T-helper 1 cell treated with Interleukin-12 subunit alpha and Interleukin-12 subunit beta and Interleukin-4 antibody, amounts not matched to agents 30 μg/mL and 1 μg/mL, for 36 hours (primary cell): ENCODE data around the gene GNAO1.

Source experiments
- H3K27ac Mint-ChIP-seq: one replicate; pipeline ENCODE4 v1.8.0; 2021; ENCODE audit warnings: mild to moderate bottlenecking, mixed read lengths
- H3K27me3 Mint-ChIP-seq: one replicate; pipeline ENCODE4 v1.8.0; 2021; ENCODE audit warnings: low read depth, mixed read lengths
- H3K36me3 Mint-ChIP-seq: one replicate; pipeline ENCODE4 v1.8.0; 2021; ENCODE audit warnings: low read depth, mixed read lengths
- H3K4me1 Mint-ChIP-seq: one replicate; pipeline ENCODE4 v1.8.0; 2021; ENCODE audit warnings: low read depth, mixed read lengths
- H3K4me3 Mint-ChIP-seq: one replicate; pipeline ENCODE4 v1.8.0; 2021; ENCODE audit warnings: mild to moderate bottlenecking, moderate library complexity, mixed read lengths
- H3K9me3 Mint-ChIP-seq: one replicate; pipeline ENCODE4 v1.8.0; 2021; ENCODE audit warnings: mixed read lengths

Gene GNAO1

DNA sequence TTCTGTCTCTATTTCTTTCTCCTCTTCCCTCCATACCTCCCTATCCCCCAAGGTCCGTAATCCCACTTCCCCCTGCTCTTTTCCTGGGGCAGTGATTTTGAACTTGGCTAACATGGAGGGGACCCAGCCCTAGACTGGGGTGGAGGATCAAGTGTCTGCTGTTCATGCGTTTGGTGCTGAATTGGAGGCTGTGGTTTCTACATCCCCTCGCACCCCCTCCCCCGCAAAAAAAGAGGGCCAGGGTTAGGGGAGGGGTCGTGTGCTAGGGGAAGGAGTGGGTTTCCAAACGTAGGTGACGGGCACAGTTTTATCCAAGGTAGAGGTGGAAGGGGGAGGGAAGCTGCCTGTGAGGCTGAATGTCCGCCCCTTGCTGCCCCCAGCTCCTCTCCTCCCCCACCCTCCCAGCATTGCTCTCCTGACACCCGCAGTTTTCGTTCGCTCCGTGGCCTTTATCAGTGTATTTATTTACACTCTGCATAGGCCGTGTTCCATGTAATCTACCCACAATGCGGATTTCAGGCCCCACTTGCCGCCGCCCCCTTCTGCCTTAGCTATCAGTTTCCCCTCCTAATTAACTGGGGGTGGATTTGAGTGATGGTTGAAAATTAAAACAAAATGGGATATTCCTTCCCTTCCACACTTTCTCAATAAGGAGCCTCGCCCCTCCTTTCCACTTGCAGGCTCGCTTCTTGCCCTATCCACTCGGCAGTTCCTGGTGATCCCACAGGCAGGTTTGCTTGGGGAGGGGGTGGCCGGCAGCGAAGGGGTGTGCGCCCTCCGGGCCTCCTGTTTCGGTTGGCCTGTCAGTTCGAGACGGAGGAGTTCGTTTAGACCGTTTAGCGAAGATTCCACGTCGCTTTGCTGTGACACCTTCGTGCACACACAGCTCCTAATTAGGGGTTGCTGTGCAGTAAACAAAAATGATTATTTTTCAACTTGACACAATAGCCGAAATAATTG is 2.0 kb downstream of the GNAO1 start:
- peaks cover 23% of the 10 kb centered on the region for H3K4me1 Mint-ChIP-seq
- H3K4me3 Mint-ChIP-seq: peak overlapping the region; percentile 62
- H3K27ac Mint-ChIP-seq: peak overlapping the region; percentile 38
- H3K36me3 Mint-ChIP-seq: peaks cover 5% of the 10 kb centered on the region
- peaks cover 5% of the 10 kb centered on the region for H3K9me3 Mint-ChIP-seq
- peaks cover 85% of the 10 kb centered on the region for H3K27me3 Mint-ChIP-seq

DNA sequence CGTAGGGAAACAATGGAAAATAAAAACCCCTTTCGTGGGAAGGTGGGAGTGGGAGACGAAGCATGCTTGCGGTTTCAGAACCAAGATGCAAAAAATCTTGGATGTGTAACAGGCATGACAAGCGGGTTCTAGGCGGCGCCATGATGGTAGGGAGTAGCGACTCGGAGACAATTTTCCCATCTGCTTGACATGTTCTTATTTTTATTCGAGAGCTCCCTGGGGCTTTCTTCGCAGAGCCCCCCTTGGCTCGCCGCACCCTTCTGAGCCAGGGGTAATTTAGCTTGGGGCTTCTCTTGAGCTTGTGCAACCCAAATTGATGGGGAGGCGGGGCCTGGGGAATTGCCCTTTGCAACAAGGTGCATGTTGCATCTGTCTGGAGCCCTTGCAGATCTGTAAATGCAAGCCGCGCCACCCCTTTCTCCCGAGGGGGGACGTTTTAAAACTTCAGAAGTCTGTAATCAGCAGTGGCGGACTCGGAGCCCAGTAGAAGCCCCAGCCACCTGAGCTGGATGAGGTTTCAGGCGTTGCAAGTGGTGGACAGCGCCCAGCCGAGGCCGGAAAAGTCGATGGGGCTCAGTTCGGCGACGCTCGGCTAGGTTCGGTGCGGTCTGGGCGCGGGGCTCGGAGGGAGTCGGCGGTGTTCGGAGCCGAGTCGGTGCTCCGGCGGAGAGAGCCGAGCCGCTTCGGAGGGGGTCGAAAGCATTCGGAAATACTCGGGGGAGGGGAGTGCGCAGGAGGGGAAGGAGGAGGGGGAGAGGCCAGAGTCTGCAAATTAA is 2.9 kb downstream of the GNAO1 start:
- H3K36me3 Mint-ChIP-seq: peaks cover 5% of the 10 kb centered on the region
- peak overlapping the region; percentile 25 for H3K4me3 Mint-ChIP-seq
- H3K9me3 Mint-ChIP-seq: peaks cover 5% of the 10 kb centered on the region
- peaks cover 32% of the 10 kb centered on the region for H3K4me1 Mint-ChIP-seq
- no peak overlapping the region for H3K27ac Mint-ChIP-seq
- peaks cover 76% of the 10 kb centered on the region for H3K27me3 Mint-ChIP-seq

DNA sequence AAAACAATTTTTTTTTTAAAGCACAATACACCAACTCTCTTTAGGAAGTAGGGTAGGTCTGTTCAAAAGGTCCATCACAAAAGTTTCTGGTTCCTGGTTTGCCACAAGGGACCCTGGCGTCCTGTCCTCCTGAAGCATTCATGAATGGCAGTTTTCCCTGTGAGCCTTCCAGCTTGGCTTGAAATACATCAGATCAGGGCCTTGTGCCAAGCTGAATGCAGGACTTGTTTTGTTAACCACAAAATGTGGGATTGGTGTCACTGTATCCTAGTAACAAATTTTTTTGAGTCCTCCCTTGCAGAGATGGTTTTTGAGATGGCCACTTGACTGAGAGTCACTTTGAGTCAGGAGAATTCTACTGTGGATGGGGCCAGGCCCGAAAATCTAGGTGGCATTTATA is 3.9 kb downstream of the GNAO1 start:
- Mint-ChIP-seq H3K36me3 (peaks cover 5% of the 10 kb centered on the region), H3K9me3 (peaks cover 5% of the 10 kb centered on the region), H3K27me3 (peaks cover 66% of the 10 kb centered on the region), H3K4me1 (peaks cover 36% of the 10 kb centered on the region), H3K27ac (no peak overlapping the region), H3K4me3 (no peak overlapping the region)

DNA sequence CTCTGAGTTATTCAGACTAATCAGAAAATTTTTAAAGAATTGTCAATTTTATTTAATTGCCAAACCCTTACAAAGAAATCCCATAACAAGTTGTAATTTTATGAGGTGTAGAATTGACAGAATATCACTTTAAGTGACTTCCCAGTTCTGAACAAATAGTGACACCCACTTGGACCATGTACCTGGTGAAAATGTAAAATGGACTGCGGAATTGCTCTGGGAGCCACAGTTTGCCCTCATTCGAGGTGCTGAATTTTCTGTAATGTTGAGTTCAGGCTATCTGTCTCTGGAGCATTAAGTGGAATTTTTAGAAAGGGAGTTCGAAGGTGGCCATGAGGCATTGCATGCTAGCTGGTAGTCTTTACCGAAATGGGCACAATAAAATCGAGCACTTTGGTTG is 5.1 kb downstream of the GNAO1 start:
- Mint-ChIP-seq H3K4me3 (no peak overlapping the region), H3K9me3 (peaks cover 5% of the 10 kb centered on the region), H3K36me3 (peaks cover 5% of the 10 kb centered on the region), H3K27me3 (peaks cover 60% of the 10 kb centered on the region), H3K27ac (no peak overlapping the region), H3K4me1 (peaks cover 36% of the 10 kb centered on the region)

DNA sequence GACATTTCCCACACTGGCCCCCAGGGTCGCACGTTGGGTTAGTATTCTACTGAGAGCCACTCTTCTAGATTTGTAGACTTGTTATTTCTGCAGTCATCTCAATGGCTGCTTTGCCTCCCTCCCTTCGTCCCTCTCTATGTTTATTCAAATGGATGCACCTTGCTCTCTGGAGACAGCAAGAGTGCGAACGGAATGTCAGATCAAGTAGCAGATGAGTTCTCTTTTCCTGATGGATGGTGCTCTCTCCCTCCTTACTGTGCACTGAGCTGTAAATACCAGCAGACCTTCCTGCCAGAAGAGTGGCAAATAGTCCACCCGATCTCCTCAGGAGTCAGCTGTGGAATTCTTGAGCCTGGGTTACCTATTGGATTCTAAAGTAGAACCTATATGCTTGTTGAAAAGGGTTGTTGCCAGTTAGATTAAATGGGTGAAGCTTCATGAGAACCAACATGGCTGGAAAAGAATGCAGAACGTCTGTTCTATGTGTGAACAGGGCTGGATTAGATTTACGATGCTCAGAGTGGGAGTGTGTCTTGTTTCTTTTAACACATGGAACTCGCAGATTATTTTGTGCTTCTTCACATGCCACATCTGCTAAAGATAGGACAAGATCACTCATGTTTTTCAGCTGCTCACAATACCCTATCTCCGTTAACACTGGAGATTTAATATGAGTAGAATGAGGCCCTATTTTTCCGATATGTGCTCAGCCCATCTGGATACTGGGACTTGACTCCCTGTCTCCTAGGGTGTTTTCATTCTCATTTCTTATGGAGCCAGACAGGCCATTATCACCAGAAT is 6.1 kb downstream of the GNAO1 start:
- no peak overlapping the region for H3K4me3 Mint-ChIP-seq
- peaks cover 36% of the 10 kb centered on the region for H3K4me1 Mint-ChIP-seq
- no peak overlapping the region for H3K27ac Mint-ChIP-seq
- H3K27me3 Mint-ChIP-seq: peaks cover 54% of the 10 kb centered on the region
- peaks cover 5% of the 10 kb centered on the region for H3K36me3 Mint-ChIP-seq
- peaks cover 5% of the 10 kb centered on the region for H3K9me3 Mint-ChIP-seq

DNA sequence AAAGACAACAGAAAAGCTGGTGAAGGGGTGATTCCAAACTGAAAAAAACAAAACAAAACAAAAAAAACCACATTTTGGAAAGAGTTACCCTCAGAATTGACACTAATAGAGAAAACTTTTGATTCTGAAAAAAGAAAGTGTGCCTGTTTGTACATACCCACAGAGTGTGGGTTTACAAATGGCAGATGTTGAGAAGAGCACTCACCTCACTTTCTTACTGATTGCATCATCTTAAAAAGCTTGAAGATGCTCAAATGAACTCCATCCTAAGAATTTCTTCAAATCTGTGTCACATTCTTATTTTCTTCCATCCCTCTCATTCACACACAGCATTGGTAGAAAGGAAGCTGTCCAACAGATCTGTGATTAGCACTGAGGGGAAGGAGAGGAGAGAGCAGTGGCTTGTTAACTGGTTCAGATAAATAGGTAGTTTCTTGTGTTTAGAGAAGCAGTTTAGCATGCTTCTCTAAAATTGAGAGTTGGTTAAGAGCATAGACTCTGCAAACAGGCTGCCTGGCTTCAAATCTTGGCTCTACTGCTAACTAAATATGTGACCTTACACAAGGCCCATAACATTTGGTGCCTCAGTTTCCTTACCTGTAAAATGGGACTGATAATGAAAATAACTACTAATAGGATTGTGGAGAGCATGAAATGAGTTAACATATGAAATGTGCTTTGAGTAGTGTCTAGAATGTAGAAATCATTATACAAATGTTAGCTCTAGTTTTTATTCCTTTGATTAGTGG is 6.9 kb downstream of the GNAO1 start:
- H3K4me3 Mint-ChIP-seq: peak overlapping the region; percentile 47
- H3K9me3 Mint-ChIP-seq: peaks cover 5% of the 10 kb centered on the region
- peaks cover 36% of the 10 kb centered on the region for H3K4me1 Mint-ChIP-seq
- H3K27ac Mint-ChIP-seq: peak overlapping the region; percentile 55
- peaks cover 5% of the 10 kb centered on the region for H3K36me3 Mint-ChIP-seq
- peaks cover 47% of the 10 kb centered on the region for H3K27me3 Mint-ChIP-seq

DNA sequence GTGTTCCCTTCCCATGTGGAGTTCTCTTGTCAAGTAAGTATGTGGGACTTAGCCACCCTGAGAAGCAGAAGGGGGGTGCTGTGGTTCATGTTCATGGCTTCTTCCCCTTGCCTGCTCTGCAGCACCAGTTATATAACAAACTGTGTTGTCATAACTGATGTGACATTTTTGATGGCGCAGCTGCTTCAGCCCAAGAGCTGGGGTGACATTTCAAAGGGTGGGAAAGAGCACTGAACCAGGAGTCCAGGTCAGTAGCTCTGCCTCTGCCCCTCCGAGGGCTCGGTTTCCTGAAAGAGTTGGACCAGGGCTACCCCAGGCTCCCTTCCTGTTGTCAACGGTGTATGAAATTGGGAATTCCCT is 7.4 kb downstream of the GNAO1 start:
- Mint-ChIP-seq H3K27ac (no peak overlapping the region), H3K27me3 (peaks cover 41% of the 10 kb centered on the region), H3K4me1 (peaks cover 34% of the 10 kb centered on the region), H3K9me3 (peaks cover 5% of the 10 kb centered on the region), H3K4me3 (no peak overlapping the region), H3K36me3 (peaks cover 5% of the 10 kb centered on the region)

DNA sequence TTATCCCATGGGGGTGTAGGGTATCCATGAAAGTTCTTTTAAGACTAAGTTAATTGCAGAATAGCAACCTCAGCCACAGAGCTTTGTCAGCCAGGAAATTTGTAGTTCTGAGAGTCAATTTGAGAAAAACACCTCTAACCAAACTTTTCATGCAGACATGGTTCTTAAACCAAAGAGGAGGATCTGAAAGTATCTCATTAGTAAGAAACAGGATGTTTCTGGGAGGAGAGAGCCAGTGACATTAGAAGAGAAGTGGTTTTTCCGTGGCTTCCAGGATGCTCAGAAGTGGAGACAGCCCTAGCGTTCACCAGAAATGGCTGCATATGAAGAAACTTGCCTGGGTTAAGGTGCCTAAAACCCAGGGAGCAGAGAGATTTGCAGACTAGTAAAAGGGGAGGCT is 7.9 kb downstream of the GNAO1 start:
- Mint-ChIP-seq H3K27ac (peak overlapping the region; percentile 57), H3K27me3 (peaks cover 37% of the 10 kb centered on the region), H3K4me3 (peak overlapping the region; percentile 22), H3K4me1 (peaks cover 31% of the 10 kb centered on the region), H3K9me3 (peaks cover 5% of the 10 kb centered on the region), H3K36me3 (peaks cover 5% of the 10 kb centered on the region)

DNA sequence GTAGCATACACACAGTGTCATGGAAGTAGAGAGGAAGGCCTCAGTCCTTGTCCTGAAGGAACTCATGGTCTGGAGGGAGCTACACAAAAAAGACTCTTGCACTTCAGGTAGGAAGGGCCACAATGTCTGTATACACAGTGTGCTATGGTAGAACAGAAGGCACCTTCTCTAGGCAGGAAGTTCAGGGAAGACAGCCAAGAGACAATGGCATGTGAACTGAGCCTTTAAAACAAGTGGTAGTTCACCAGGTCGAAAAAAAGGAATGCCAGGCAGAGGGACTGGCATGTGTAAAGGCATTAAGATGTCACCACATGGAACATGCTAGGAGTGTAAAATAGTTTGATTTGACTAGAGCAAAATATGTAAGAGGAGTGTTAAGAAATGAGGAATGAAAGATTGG is 9.7 kb downstream of the GNAO1 start:
- Mint-ChIP-seq H3K36me3 (peaks cover 5% of the 10 kb centered on the region), H3K4me1 (peaks cover 28% of the 10 kb centered on the region), H3K27ac (no peak overlapping the region), H3K27me3 (peaks cover 24% of the 10 kb centered on the region), H3K9me3 (peaks cover 5% of the 10 kb centered on the region), H3K4me3 (no peak overlapping the region)

DNA sequence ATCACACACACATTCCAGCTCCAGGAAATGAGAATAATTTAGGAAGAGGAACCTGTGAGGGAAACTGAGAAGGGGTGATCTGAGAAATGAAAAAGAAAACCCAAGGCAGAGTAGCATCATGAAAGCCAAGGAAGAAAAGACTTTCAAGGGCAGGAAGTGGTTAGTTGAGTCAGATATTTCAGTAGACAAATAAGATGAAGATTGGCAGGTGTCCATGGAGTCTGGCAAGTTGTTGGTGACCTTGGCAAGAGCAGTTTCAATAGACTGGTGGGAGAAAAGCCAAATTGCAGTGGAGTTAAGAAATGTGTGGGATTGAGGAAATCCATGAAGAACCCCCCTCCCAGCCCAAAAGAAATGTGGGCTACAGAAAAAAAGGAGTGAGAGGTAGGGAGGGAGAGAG is 10.7 kb downstream of the GNAO1 start:
- Mint-ChIP-seq H3K36me3 (peaks cover 5% of the 10 kb centered on the region), H3K4me3 (no peak overlapping the region), H3K27me3 (peaks cover 14% of the 10 kb centered on the region), H3K4me1 (peaks cover 28% of the 10 kb centered on the region), H3K27ac (no peak overlapping the region), H3K9me3 (peaks cover 4% of the 10 kb centered on the region)

DNA sequence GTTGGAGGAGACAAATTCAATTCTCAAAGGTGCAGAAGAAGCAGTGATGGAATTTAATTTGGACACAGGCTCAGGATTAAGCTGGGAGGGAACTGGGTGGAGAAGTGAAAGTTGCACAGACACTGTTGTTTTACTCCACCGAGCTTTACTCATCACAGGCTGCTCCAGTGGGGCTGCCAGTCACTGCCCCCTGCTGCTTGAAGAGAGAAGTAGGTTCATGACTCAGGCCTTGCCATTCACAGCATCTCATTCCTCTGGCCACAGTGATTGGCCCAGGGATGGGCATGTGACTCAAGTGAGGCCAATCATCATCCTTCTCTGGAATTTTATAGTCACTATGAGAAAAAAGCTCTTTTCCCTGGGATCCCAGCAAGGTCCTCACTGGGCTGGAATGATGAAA is 11.8 kb downstream of the GNAO1 start:
- H3K27me3 Mint-ChIP-seq: peaks cover 8% of the 10 kb centered on the region
- no peak overlapping the region for H3K27ac Mint-ChIP-seq
- no peaks in the 10 kb centered on the region for H3K36me3 Mint-ChIP-seq
- peaks cover 18% of the 10 kb centered on the region for H3K4me1 Mint-ChIP-seq
- H3K4me3 Mint-ChIP-seq: no peak overlapping the region
- H3K9me3 Mint-ChIP-seq: no peaks in the 10 kb centered on the region

DNA sequence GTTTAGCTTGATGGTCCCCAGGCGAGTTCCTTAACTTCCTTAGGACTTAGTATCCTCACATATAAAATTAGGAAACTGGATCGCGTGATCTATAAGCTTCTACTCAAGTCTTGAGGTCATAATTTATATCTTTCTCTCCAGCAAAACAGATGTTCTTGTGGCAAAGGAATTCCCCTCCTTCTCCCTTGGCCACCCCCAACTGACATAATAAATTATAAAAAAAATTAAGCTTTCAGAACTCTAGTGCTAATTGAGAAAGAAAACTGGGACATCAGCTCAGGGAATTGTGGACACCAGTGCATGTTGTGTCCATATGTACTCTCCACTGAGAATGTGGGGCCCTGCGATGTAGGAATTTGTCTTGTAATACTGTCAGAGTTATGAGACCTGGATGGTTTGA is 13.5 kb downstream of the GNAO1 start:
- Mint-ChIP-seq H3K36me3 (no peaks in the 10 kb centered on the region), H3K27me3 (peaks cover 19% of the 10 kb centered on the region), H3K4me1 (peaks cover 5% of the 10 kb centered on the region), H3K27ac (no peak overlapping the region), H3K9me3 (no peaks in the 10 kb centered on the region), H3K4me3 (no peak overlapping the region)

DNA sequence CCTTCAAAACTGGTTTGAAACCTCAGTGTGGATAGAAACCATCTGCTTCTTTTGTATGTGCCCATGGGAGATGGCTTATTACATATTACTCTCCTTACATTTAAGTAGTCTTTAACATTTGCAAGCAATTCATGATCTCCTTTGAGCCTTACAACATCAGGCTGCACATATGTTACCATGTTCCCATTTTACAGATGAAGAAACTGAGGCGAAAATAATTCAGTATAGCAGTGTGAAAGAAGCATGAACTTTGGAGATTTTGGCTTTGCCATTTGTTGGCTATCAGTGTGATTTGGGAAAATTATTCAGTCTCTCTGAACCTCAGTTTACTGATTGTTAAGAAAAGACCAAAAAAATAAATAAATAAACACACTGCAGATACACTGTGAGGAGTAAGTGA is 15.7 kb downstream of the GNAO1 start:
- H3K36me3 Mint-ChIP-seq: no peaks in the 10 kb centered on the region
- H3K4me1 Mint-ChIP-seq: no peaks in the 10 kb centered on the region
- no peak overlapping the region for H3K27ac Mint-ChIP-seq
- no peak overlapping the region for H3K4me3 Mint-ChIP-seq
- no peaks in the 10 kb centered on the region for H3K9me3 Mint-ChIP-seq
- peaks cover 30% of the 10 kb centered on the region for H3K27me3 Mint-ChIP-seq

DNA sequence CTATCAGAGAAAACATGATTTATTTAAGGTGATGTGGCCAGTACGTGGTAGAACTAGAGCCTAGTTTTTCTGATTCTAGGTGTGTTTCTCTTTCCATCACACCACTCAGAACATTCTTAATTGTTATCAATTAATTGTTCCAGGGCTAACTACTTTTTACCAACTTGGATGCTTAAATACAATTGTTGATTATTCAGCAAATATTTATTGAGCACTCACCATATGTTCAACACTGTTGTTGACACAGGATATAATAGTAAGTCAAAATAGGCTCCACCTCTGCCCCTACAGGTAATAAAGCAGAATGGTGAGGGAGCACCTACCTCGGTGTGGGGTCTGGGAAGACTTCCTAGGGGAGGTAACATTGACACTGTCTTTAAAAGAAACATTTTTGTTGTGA is 16.1 kb downstream of the GNAO1 start:
- H3K27ac Mint-ChIP-seq: no peak overlapping the region
- no peaks in the 10 kb centered on the region for H3K9me3 Mint-ChIP-seq
- no peak overlapping the region for H3K4me3 Mint-ChIP-seq
- H3K36me3 Mint-ChIP-seq: no peaks in the 10 kb centered on the region
- peaks cover 34% of the 10 kb centered on the region for H3K27me3 Mint-ChIP-seq
- no peaks in the 10 kb centered on the region for H3K4me1 Mint-ChIP-seq
